Endothelial cell of umbilical vein (primary cell): ENCODE measurements around the gene TOMM40L. TPM values are rescaled to one million over a fixed set of nuclear protein-coding genes. Genes with fewer than 3 reads are reported as not detected.

Experiments used
- BruUV-seq: library from RNA; stranded (reverse); fragments of 400-500 nt; replicated peaks from 2 replicates; lab custom pipeline; 2021; lab: Mats Ljungman, UMichigan
- CTCF ChIA-PET: fragments of 300-600, 350-600 bp; sonication (Branson Sonifier 250); formaldehyde crosslinking; loops from one replicate; lab custom pipeline; 2021; ENCODE audit warnings: antibody characterized with exemption, inconsistent platforms; lab: Charles Lee
- POLR2A ChIA-PET: fragments of 300-600, 350-600 bp; sonication (Branson Sonifier 250); formaldehyde crosslinking; loops from one replicate; lab custom pipeline; 2021; ENCODE audit warnings: antibody characterized with exemption, inconsistent platforms; lab: Charles Lee
- DNase-seq: peaks from one replicate; pipeline ENCODE4 v3.0.0-alpha.2; 2011; ENCODE audit warnings: low read depth, low spot score
- FAIRE-seq: peaks from 2 replicates; lab custom pipeline; 2011; peaks lifted over from hg19 to GRCh38; lab: Jason Lieb, UNC
- H2AFZ ChIP-seq: 2 replicates; pipeline ENCODE4 v1.6.0; 2012; ENCODE audit warnings: low read depth, low read length, control low read depth, inconsistent platforms
- H3K27ac ChIP-seq: 2 replicates; pipeline ENCODE4 v1.5.1; 2011; ENCODE audit warnings: low read depth, mild to moderate bottlenecking, control low read depth, low read length, moderate library complexity; ENCODE audit not compliant: insufficient read depth
- H3K27me3 ChIP-seq, 2 experiments: 2 replicates each; pipeline versions ENCODE4 v1.6.0 to v1.6.1; 2011; ENCODE audit warnings: low read length in 2 of 2, mixed read lengths in 1 of 2; ENCODE audit not compliant: control insufficient read depth in 2 of 2, insufficient read depth in 2 of 2
- H3K36me3 ChIP-seq, 2 experiments: 2 replicates in 1 of 2; 3 replicates in 1 of 2; pipeline ENCODE4 v1.5.1; 2011; ENCODE audit warnings: low read length in 2 of 2, mild to moderate bottlenecking in 1 of 2, moderate library complexity in 1 of 2; ENCODE audit not compliant: control insufficient read depth in 2 of 2, insufficient read depth in 2 of 2; ENCODE audit errors: extremely low read depth in 1 of 2
- H3K4me1 ChIP-seq: 3 replicates; pipeline ENCODE4 v1.5.1; 2011; ENCODE audit warnings: mild to moderate bottlenecking, low read length; ENCODE audit not compliant: control insufficient read depth, insufficient read depth; ENCODE audit errors: extremely low read depth
- H3K4me2 ChIP-seq: 2 replicates; pipeline ENCODE4 v1.6.1; 2011; ENCODE audit warnings: low read length, control low read depth, mixed read lengths; ENCODE audit not compliant: insufficient read depth
- H3K4me3 ChIP-seq, 3 experiments: fragments of 200-600 bp in 1 of 3; sonication (generic), shearing (Covaris generic) in 1 of 3; replicated peaks in 1 of 3; 2 replicates each; pipeline ENCODE4 v1.5.1; 2011 to 2016; ENCODE audit warnings: control low read depth in 3 of 3, low read length in 3 of 3, mild to moderate bottlenecking in 2 of 3, inconsistent platforms in 1 of 3, low read depth in 1 of 3, moderate library complexity in 1 of 3; ENCODE audit not compliant: insufficient read depth in 1 of 3
- H3K79me2 ChIP-seq: 2 replicates; pipeline ENCODE4 v1.6.0; 2012; ENCODE audit warnings: low read length, inconsistent platforms; ENCODE audit not compliant: control insufficient read depth, insufficient read depth
- H3K9ac ChIP-seq: replicated peaks from 2 replicates; pipeline ENCODE3; 2011; ENCODE audit warnings: low read length, control low read depth; ENCODE audit not compliant: insufficient read depth; ENCODE audit errors: extremely low read depth
- H3K9me1 ChIP-seq: replicated peaks from 3 replicates; pipeline ENCODE4 v1.6.0; 2011; ENCODE audit warnings: mild to moderate bottlenecking, low read length; ENCODE audit not compliant: control insufficient read depth, insufficient read depth; ENCODE audit errors: extremely low read depth
- H3K9me3 ChIP-seq: replicated peaks from 2 replicates; pipeline ENCODE4 v1.5.1; 2012; ENCODE audit warnings: low read length, inconsistent platforms; ENCODE audit not compliant: control insufficient read depth, insufficient read depth
- H4K20me1 ChIP-seq: replicated peaks from 2 replicates; pipeline ENCODE3; 2011; ENCODE audit warnings: mild to moderate bottlenecking, low read length; ENCODE audit not compliant: control insufficient read depth, insufficient read depth; ENCODE audit errors: extremely low read depth
- EZH2 ChIP-seq: IDR thresholded peaks from 2 replicates; pipeline ENCODE4 v1.6.1; 2012; ENCODE audit warnings: borderline replicate concordance, low read depth, mild to moderate bottlenecking, moderate library complexity, low read length, inconsistent platforms; ENCODE audit not compliant: severe bottlenecking
- FOS ChIP-seq: IDR thresholded peaks from 2 replicates; pipeline ENCODE4 v1.6.1; 2011; ENCODE audit warnings: mild to moderate bottlenecking, low read length, moderate library complexity, borderline replicate concordance; ENCODE audit not compliant: insufficient read depth
- GATA2 ChIP-seq: IDR thresholded peaks from 2 replicates; pipeline ENCODE4 v1.7.0; 2011; ENCODE audit warnings: low read depth, mild to moderate bottlenecking, moderate library complexity, mixed read lengths, low read length; ENCODE audit not compliant: insufficient read length, insufficient read depth
- JUN ChIP-seq: IDR thresholded peaks from 2 replicates; pipeline ENCODE4 v1.6.1; 2011; ENCODE audit warnings: borderline replicate concordance, low read depth; ENCODE audit not compliant: insufficient read length, insufficient read depth
- MYC ChIP-seq: IDR thresholded peaks from one replicate; pipeline ENCODE4 v1.6.1; 2011; ENCODE audit warnings: mild to moderate bottlenecking, low read depth, low read length
- POLR2A ChIP-seq: IDR thresholded peaks from 2 replicates; pipeline ENCODE4 v1.6.1; 2012; ENCODE audit warnings: low read depth, mild to moderate bottlenecking, control low read depth, low read length
- POLR2AphosphoS5 ChIP-seq: IDR thresholded peaks from 2 replicates; pipeline ENCODE4 v1.6.1; 2012; ENCODE audit warnings: low read depth, mild to moderate bottlenecking, control low read depth, low read length, moderate library complexity; ENCODE audit not compliant: insufficient read depth
- dilution Hi-C: fragments of 300-500 bp; cut with MboI; formaldehyde crosslinking; loops from one replicate; pipeline ENCODE4 v1.15.0; 2019; ENCODE audit warnings: low sequenced_read_pairs; ENCODE audit not compliant: extremely low pct_ligation_motif_present
- intact Hi-C: fragments of 100-400 bp; cut with micrococcal nuclease; formaldehyde crosslinking; loops from one replicate; pipeline ENCODE4 v1.10.0; 2022
- polyA plus RNA-seq, 4 experiments: library from polyadenylated mRNA; depleted of rRNA in 3 of 4; stranded (reverse) in 3 of 4; unstranded in 1 of 4; fragments of >200 nt; gene quantifications; 2 replicates each; pipeline versions ENCODE4 v1.2.1 to v1.2.3, GENCODE V29; 2011 to 2012; ENCODE audit warnings: missing spikeins in 1 of 4
- total RNA-seq: library from RNA; stranded (reverse); gene quantifications from 2 replicates; pipeline ENCODE4 v1.2.3, GENCODE V29; 2021
- TF ChIP-seq, protein P1 (sequence below), 2 donors: IDR thresholded peaks; 1 replicate in 1 of 2; 2 replicates in 1 of 2; pipeline ENCODE4 v1.5.1; 2011; ENCODE audit warnings: low read length in 2 of 2, mild to moderate bottlenecking in 2 of 2, moderate library complexity in 2 of 2, control low read depth in 1 of 2, inconsistent platforms in 1 of 2, low read depth in 1 of 2; ENCODE audit not compliant: insufficient read depth in 1 of 2; ENCODE audit errors: extremely low read depth in 1 of 2
- TF ChIP-seq, protein P2 (sequence below): IDR thresholded peaks from 2 replicates; pipeline ENCODE4 v1.6.1; 2011; ENCODE audit not compliant: insufficient read depth, insufficient read length

TOMM40L gene
- total and polyA plus RNA-seq, 2 donors (not counting 3 experiments of a cell fraction or from before 2014, with no cell fraction given) = 18.6 to 18.7 TPM

DNA sequence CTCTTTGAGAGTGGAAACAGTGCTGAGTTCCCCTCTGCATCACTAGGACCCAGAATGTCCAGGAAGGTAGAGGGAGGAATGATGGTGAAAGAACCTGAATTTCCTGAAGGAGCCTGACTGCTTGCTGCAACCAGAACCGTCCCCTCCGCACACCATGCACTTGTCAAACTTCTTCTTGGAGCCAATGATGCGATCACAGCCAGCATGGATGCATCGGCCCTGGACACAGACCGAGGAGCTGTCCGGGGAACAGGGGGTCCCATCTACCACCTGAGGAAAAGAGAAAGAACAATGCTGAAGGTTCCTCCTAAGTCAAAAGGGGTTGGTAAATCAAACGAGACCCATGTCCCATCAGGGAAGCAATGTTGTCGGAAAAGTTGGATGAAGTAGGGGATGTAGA, 33.9 kb upstream of the TOMM40L start:
- Histone ChIP-seq H3K9me3 (no peaks in the 10 kb centered on the region), H3K79me2 (peaks cover 16% of the 10 kb centered on the region), H2AFZ (no peak overlapping the region), H3K9me1 (no peaks in the 10 kb centered on the region), H3K27ac (no peak overlapping the region), H3K4me3 (no peak overlapping the region), H3K4me1 (peaks cover 17% of the 10 kb centered on the region), H4K20me1 (no peaks in the 10 kb centered on the region), H3K36me3 (peaks cover 3% of the 10 kb centered on the region in 2 experiments), H3K27me3 (no peaks in the 10 kb centered on the region), H3K9ac (no peak overlapping the region), H3K4me2 (no peak overlapping the region)
- intact Hi-C loops (loop anchor here (1.0 to 2.0 kb wide), 5 partner anchors 17 to 190 kb away; no protein-coding TSS in a partner anchor), dilution Hi-C loops (no loop called here)
- no peak for TF ChIP-seq MYC
- TF ChIP-seq POLR2A = no peak
- TF ChIP-seq JUN = no peak
- no peak for TF ChIP-seq FOS
- TF ChIP-seq, protein P1, sequence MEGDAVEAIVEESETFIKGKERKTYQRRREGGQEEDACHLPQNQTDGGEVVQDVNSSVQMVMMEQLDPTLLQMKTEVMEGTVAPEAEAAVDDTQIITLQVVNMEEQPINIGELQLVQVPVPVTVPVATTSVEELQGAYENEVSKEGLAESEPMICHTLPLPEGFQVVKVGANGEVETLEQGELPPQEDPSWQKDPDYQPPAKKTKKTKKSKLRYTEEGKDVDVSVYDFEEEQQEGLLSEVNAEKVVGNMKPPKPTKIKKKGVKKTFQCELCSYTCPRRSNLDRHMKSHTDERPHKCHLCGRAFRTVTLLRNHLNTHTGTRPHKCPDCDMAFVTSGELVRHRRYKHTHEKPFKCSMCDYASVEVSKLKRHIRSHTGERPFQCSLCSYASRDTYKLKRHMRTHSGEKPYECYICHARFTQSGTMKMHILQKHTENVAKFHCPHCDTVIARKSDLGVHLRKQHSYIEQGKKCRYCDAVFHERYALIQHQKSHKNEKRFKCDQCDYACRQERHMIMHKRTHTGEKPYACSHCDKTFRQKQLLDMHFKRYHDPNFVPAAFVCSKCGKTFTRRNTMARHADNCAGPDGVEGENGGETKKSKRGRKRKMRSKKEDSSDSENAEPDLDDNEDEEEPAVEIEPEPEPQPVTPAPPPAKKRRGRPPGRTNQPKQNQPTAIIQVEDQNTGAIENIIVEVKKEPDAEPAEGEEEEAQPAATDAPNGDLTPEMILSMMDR (IDR thresholded peaks at IDR 0.05; ENCODE audit: extremely low read depth in 1 of 2, insufficient read depth in 1 of 2, low read depth in 1 of 2, low read length in 2 of 2) = no peak
- TF ChIP-seq EZH2 = no peak
- TF ChIP-seq, protein P2, sequence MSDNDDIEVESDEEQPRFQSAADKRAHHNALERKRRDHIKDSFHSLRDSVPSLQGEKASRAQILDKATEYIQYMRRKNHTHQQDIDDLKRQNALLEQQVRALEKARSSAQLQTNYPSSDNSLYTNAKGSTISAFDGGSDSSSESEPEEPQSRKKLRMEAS = no peak
- no peak for TF ChIP-seq GATA2
- no peak for TF ChIP-seq POLR2AphosphoS5
- DNase-seq (no peak), FAIRE-seq (no peak)
- BruUV-seq = no TSS peak
- CTCF ChIA-PET = interaction anchor here (1.1 to 6.2 kb wide), 9 partner anchors 9 to 190 kb away, joined by 3 to 54 read pairs (median 8); partner anchors contain the start of genes APOA2, NDUFS2 and TOMM40L
- POLR2A ChIA-PET = interaction anchor here (1.0 kb wide), 1 partner anchor 26 kb away, joined by 3 read pairs; the partner anchor contains the start of gene PPOX
